OCI-LY1 (cell line): ENCODE results near the gene SLC28A2.

ENCODE experiments used
- EZH2 ChIP-seq: fragments of 200-600 bp; sonication (generic), shearing (Covaris generic); IDR thresholded peaks from 2 replicates; pipeline ENCODE4 v1.8.0; 2017; ENCODE audit warnings: borderline replicate concordance, mixed run types, mild to moderate bottlenecking, antibody characterized with exemption, low read length, moderate library complexity, mixed read lengths
- TF ChIP-seq, protein P1 (sequence below): fragments of 200-600 bp; sonication (generic), shearing (Covaris generic); IDR thresholded peaks from 2 replicates; pipeline ENCODE4 v1.5.1; 2017; ENCODE audit warnings: mild to moderate bottlenecking, antibody characterized with exemption, low read length, moderate library complexity, mixed read lengths

DNA sequence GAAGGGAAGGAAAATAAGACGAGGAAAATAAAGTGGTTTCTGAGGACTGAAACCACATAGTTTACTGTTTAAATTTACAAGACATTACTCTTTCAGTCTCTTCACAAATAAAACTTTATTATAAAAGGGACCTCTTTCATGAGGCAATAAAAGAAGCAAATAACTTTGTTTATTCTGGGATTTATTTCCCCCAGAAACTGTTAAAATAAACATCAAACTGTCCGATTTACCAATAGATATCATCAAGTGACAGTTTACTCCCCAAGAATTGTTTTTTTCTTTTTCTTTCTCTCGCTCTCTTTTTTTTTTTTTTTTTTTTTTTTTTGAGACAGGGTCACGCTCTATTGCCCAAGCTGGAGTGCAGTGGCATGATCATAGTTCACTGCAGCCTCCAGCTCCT lies 54.1 kb downstream of the SLC28A2 start:
- TF ChIP-seq EZH2: no peak
- TF ChIP-seq, protein P1, sequence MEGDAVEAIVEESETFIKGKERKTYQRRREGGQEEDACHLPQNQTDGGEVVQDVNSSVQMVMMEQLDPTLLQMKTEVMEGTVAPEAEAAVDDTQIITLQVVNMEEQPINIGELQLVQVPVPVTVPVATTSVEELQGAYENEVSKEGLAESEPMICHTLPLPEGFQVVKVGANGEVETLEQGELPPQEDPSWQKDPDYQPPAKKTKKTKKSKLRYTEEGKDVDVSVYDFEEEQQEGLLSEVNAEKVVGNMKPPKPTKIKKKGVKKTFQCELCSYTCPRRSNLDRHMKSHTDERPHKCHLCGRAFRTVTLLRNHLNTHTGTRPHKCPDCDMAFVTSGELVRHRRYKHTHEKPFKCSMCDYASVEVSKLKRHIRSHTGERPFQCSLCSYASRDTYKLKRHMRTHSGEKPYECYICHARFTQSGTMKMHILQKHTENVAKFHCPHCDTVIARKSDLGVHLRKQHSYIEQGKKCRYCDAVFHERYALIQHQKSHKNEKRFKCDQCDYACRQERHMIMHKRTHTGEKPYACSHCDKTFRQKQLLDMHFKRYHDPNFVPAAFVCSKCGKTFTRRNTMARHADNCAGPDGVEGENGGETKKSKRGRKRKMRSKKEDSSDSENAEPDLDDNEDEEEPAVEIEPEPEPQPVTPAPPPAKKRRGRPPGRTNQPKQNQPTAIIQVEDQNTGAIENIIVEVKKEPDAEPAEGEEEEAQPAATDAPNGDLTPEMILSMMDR: no peak
